ENCODE data around the gene ACOT11.

- TF ChIP-seq POLR2A (IDR thresholded peaks at IDR 0.05) (no peak), CTCF (IDR thresholded peaks at IDR 0.05) (no peak)
These were observed 102.4 kb downstream of the ACOT11 start for GRCh38 chr1:54650417-54650816.
